T-helper 17 cell (primary cell): ENCODE measurements around the gene CLEC1A. TPM values are rescaled to one million over a fixed set of nuclear protein-coding genes. Genes with fewer than 3 reads are reported as not detected.

Experiments
- ATAC-seq: fragments of 150-1000 bp; cut with Tn5 transposase; 2 replicates; pipeline ENCODE4 v1.10.0; 2021; ENCODE audit warnings: mild to moderate bottlenecking, moderate library complexity
- DNase-seq, 3 donors: peaks; one replicate each; pipeline versions ENCODE4 v3.0.0 to v3.0.0-alpha.2; 2020 to 2021
- H3K9me3 ChIP-seq: one replicate; pipeline ENCODE4 v1.7.0; 2013; ENCODE audit warnings: low read length, mild to moderate bottlenecking; ENCODE audit not compliant: control insufficient read depth, poor library complexity, severe bottlenecking
- H3K27ac Mint-ChIP-seq: one replicate; pipeline ENCODE4 v1.8.0; 2022; ENCODE audit warnings: mild to moderate bottlenecking, moderate library complexity, mixed read lengths
- H3K27me3 Mint-ChIP-seq: one replicate; pipeline ENCODE4 v1.8.0; 2022; ENCODE audit warnings: mixed read lengths
- H3K36me3 Mint-ChIP-seq: one replicate; pipeline ENCODE4 v1.8.0; 2022; ENCODE audit warnings: low read depth, mixed read lengths
- H3K4me1 Mint-ChIP-seq: one replicate; pipeline ENCODE4 v1.8.0; 2022; ENCODE audit warnings: mild to moderate bottlenecking, mixed read lengths
- H3K4me3 Mint-ChIP-seq: one replicate; pipeline ENCODE4 v1.8.0; 2022; ENCODE audit warnings: mild to moderate bottlenecking, moderate library complexity, mixed read lengths
- total RNA-seq, 4 donors: library from RNA in 2 of 4; stranded (reverse) in 2 of 4; gene quantifications; one replicate each; pipeline ENCODE4 v1.2.3 and lab custom pipeline; 2022 to 2026

Gene CLEC1A
- total RNA-seq, 2 donors from 2014 or later = not detected

DNA sequence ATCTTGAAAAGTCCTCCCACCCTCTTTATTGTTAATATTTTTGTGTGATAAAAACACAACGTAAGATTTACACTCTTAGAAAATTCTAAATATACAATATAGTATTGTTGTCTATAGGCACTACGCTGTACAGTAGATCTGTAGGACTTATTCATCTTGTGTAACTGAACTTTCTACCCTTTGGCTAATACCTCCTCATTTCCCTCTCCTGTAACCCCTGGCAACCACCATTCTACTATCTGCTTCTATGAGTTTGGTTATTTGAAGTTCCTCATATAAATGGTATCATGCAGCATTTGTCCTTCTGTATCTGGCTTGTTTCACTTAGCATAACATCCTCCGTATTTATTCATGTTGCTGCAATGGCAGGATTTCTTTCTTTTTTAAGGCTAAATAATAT, 73.5 kb downstream of the CLEC1A start:
- peaks cover 31% of the 10 kb centered on the region for H3K27me3 Mint-ChIP-seq
- no peaks in the 10 kb centered on the region for H3K9me3 ChIP-seq
- DNase-seq = no peak
- H3K36me3 Mint-ChIP-seq = no peaks in the 10 kb centered on the region
- H3K4me1 Mint-ChIP-seq = no peaks in the 10 kb centered on the region
- no peak for ATAC-seq
- no peak overlapping the region for H3K27ac Mint-ChIP-seq
- no peak overlapping the region for H3K4me3 Mint-ChIP-seq

GRCh38 chr12:10021342-10021741, 77.4 kb downstream of the CLEC1A start:
- Mint-ChIP-seq H3K36me3 (no peaks in the 10 kb centered on the region), H3K27ac (no peak overlapping the region), H3K4me3 (no peak overlapping the region), H3K4me1 (no peaks in the 10 kb centered on the region), H3K27me3 (peaks cover 22% of the 10 kb centered on the region)
- no peaks in the 10 kb centered on the region for H3K9me3 ChIP-seq
- ATAC-seq (no peak), DNase-seq (no peak)

Other genes with a start within 250 kb of the CLEC1A start
- gene CLEC2B, start 229.6 kb downstream of the CLEC1A start, total RNA-seq = 100 to 1,000 TPM in 1 of 2 donors, 10 to 100 TPM in 1; 59.9 to 116 TPM
- gene KLRF2, start 217.5 kb downstream of the CLEC1A start, total RNA-seq = not detected
- not detected for gene CLEC2A, start 166.6 kb downstream of the CLEC1A start, total RNA-seq
- gene CLEC12A, start 127.6 kb downstream of the CLEC1A start, total RNA-seq = 1 to 10 TPM in 1 of 2 donors, under 1 TPM in 1; 0.37 to 4.6 TPM
- gene CLEC1B, start 99.9 kb downstream of the CLEC1A start, total RNA-seq = 10 to 100 TPM in 1 of 2 donors, under 1 TPM in 1; 0.94 to 21.1 TPM
- under 1 TPM in 1 of 2 donors, not detected in 1; 0.25 TPM for gene CLEC12B, start 88.4 kb downstream of the CLEC1A start, total RNA-seq
- gene CLEC9A, start 68.3 kb downstream of the CLEC1A start, total RNA-seq = under 1 TPM in 1 of 2 donors, not detected in 1; 0.18 TPM
- gene CLEC7A, start 31.2 kb upstream of the CLEC1A start, total RNA-seq = 1 to 10 TPM; 3.2 to 8.2 TPM
- gene OLR1, start 73.1 kb upstream of the CLEC1A start, total RNA-seq = under 1 TPM in 1 of 2 donors, not detected in 1; 0.15 TPM
- gene TMEM52B, start 80.0 kb upstream of the CLEC1A start, total RNA-seq = not detected
- 100 to 1,000 TPM; 104 to 110 TPM for gene GABARAPL1, start 113.9 kb upstream of the CLEC1A start, total RNA-seq
- 1 to 10 TPM in 1 of 2 donors, not detected in 1; 1.3 TPM for gene KLRD1, start 208.9 kb upstream of the CLEC1A start, total RNA-seq